GM12878 (cell line): ENCODE data around the gene B4GALT3. TPM values are rescaled to one million over a fixed set of nuclear protein-coding genes. Genes with fewer than 3 reads are reported as not detected.
"Not testable (repeated sequence)": the region's sequence is repeated elsewhere in the genome, so short reads cannot be mapped to it uniquely, and the experiment has no call there.

ENCODE experiments used
- ATAC-seq: fragments of 200-7000 bp; cut with Tn5 transposase; 3 replicates; pipeline ENCODE4 v1.9.1; 2020; ENCODE audit warnings: mild to moderate bottlenecking, moderate library complexity
- BruUV-seq: library from RNA; stranded (reverse); fragments of 400-500 nt; replicated peaks from 2 replicates; lab custom pipeline; 2021; lab: Mats Ljungman, UMichigan
- CTCF ChIA-PET: fragments of 300-600 bp; sonication (Branson Sonifier 250); formaldehyde crosslinking; extraction: SDS; loops from one replicate; lab custom pipeline; 2021; ENCODE audit warnings: inconsistent platforms; lab: Yijun Ruan, JAX
- POLR2A ChIA-PET: fragments of 350-600 bp; formaldehyde crosslinking; extraction: SDS; loops from one replicate; lab custom pipeline; 2021; ENCODE audit warnings: inconsistent platforms; lab: Charles Lee
- RAD21 ChIA-PET: fragments of 300-600 bp; sonication (Branson Sonifier 250); formaldehyde crosslinking; loops from one replicate; lab custom pipeline; 2023; ENCODE audit warnings: antibody characterized with exemption; ENCODE audit not compliant: unreplicated experiment; lab: Charles Lee
- SMC1A ChIA-PET: fragments of 300-600 bp; sonication (Branson Sonifier 250); formaldehyde crosslinking; loops from one replicate; lab custom pipeline; 2023; ENCODE audit not compliant: unreplicated experiment, uncharacterized antibody; lab: Charles Lee
- DNase-seq: peaks from one replicate; pipeline ENCODE4 v3.0.0-alpha.2; 2011; ENCODE audit warnings: low read depth, low spot score
- FAIRE-seq: peaks from 3 replicates; lab custom pipeline; 2011; peaks lifted over from hg19 to GRCh38; lab: Jason Lieb, UNC
- H2AFZ ChIP-seq: 2 replicates; pipeline ENCODE4 v1.6.0; 2011; ENCODE audit warnings: low read depth, low read length, control low read depth; ENCODE audit not compliant: control insufficient read depth
- H3K27ac ChIP-seq: 2 replicates; pipeline ENCODE4 v1.5.1; 2011; ENCODE audit warnings: control low read depth; ENCODE audit not compliant: control insufficient read depth, insufficient read depth
- H3K27me3 ChIP-seq, 2 experiments: replicated peaks in 1 of 2; 2 replicates each; pipeline versions ENCODE4 v1.6.0 to v1.6.1; 2011; ENCODE audit warnings: low read length in 1 of 2; ENCODE audit not compliant: control insufficient read depth in 2 of 2, insufficient read depth in 2 of 2
- H3K36me3 ChIP-seq, 2 experiments: 2 replicates each; pipeline ENCODE4 v1.5.1; 2011; ENCODE audit warnings: low read length in 1 of 2; ENCODE audit not compliant: control insufficient read depth in 2 of 2, insufficient read depth in 2 of 2
- H3K4me1 ChIP-seq: 2 replicates; pipeline ENCODE4 v1.6.1; 2011; ENCODE audit warnings: mild to moderate bottlenecking, low read length, moderate library complexity, mixed read lengths; ENCODE audit not compliant: control insufficient read depth, insufficient read depth
- H3K4me2 ChIP-seq: 2 replicates; pipeline ENCODE4 v1.6.0; 2011; ENCODE audit warnings: control low read depth; ENCODE audit not compliant: control insufficient read depth, insufficient read depth
- H3K4me3 ChIP-seq: fragments of 200-600 bp; sonication (generic); 2 replicates; pipeline ENCODE4 v1.5.1; 2016
- H3K79me2 ChIP-seq: 2 replicates; pipeline ENCODE4 v1.6.0; 2011; ENCODE audit warnings: low read length; ENCODE audit not compliant: control insufficient read depth, insufficient read depth
- H3K9ac ChIP-seq: 2 replicates; pipeline ENCODE4 v1.8.0; 2011; ENCODE audit warnings: low read length, control low read depth, mixed read lengths; ENCODE audit not compliant: control insufficient read depth, insufficient read depth
- H3K9me3 ChIP-seq: replicated peaks from 3 replicates; pipeline ENCODE4 v1.5.1; 2011; ENCODE audit warnings: mild to moderate bottlenecking, low read length; ENCODE audit not compliant: control insufficient read depth, insufficient read depth
- H4K20me1 ChIP-seq: 2 replicates; pipeline ENCODE4 v1.6.0; 2011; ENCODE audit not compliant: control insufficient read depth, insufficient read depth
- CBX3 ChIP-seq: fragments of 200-600 bp; sonication (generic); IDR thresholded peaks from 2 replicates; pipeline ENCODE4 v1.6.1; 2016; ENCODE audit warnings: low read depth, borderline replicate concordance
- CHD2 ChIP-seq: IDR thresholded peaks from 2 replicates; pipeline ENCODE4 v1.6.1; 2011; ENCODE audit warnings: low read depth, low read length, improper control_type of control experiment, borderline replicate concordance
- IRF4 ChIP-seq: IDR thresholded peaks from 2 replicates; pipeline ENCODE4 v1.6.1; 2011; ENCODE audit warnings: low read depth, low read length
- WGBS: methylation state at CpG from one replicate; pipeline ENCODE4 v1.1.6; 2016; ENCODE audit warnings: low lambda C conversion rate; ENCODE audit not compliant: insufficient replicate concordance, insufficient coverage; ENCODE audit errors: missing lambda C conversion rate; 5-methylcytosine and 5-hydroxymethylcytosine counted together
- in situ Hi-C: fragments of 300-500 bp; cut with MboI; formaldehyde crosslinking; loops from 9 replicates; pipeline ENCODE4 v1.14.3; 2018; ENCODE audit warnings: mixed read lengths
- intact Hi-C: fragments of 100-400 bp; cut with micrococcal nuclease; formaldehyde crosslinking; loops from one replicate; pipeline ENCODE4 v1.14.2; 2022; ENCODE audit not compliant: unreplicated experiment
- polyA plus RNA-seq, 11 experiments: library from polyadenylated mRNA; depleted of rRNA in 4 of 11; unstranded in 6 of 11; stranded (reverse) in 5 of 11; fragments of >200 nt; fragmentation: Nextera tagmentation in 4 of 11; fragmentation: Illumina TruSeq in 1 of 11; extraction: Ambion mirVana in 4 of 11; extraction: Trizol in 1 of 11; gene quantifications; 1 replicate in 1 of 11; 2 replicates in 10 of 11; pipeline versions ENCODE4 v1.2.1 to v1.2.3, GENCODE V29; 2011 to 2016; ENCODE audit warnings: inconsistent platforms in 2 of 11, missing spikeins in 2 of 11, low read depth in 1 of 11
- total RNA-seq, 4 experiments: library from RNA; depleted of rRNA in 3 of 4; stranded (reverse); fragments of >200 nt in 3 of 4; fragmentation: Illumina TruSeq in 1 of 4; extraction: Trizol in 1 of 4; gene quantifications; 2 replicates each; pipeline versions ENCODE4 v1.2.1 to v1.2.3, GENCODE V29; 2013 to 2021

Gene B4GALT3
- total and polyA plus RNA-seq, 10 of the 15 experiments (the other 5 are each of a cell fraction or from before 2014, with no cell fraction given), result 27.1 to 58.9 (median 42.6) TPM

GRCh38 chr1:161224695-161225087 is 47.4 kb upstream of the B4GALT3 start:
- not testable (repeated sequence) for H3K9me3 ChIP-seq, H3K36me3 ChIP-seq, BruUV-seq, DNase-seq, ATAC-seq, H2AFZ ChIP-seq, H3K27me3 ChIP-seq, H3K79me2 ChIP-seq, H3K9ac ChIP-seq, H3K4me3 ChIP-seq, H3K27ac ChIP-seq, H3K4me2 ChIP-seq, FAIRE-seq, H4K20me1 ChIP-seq
- SMC1A ChIA-PET, result interaction anchor here (1.4 to 5.5 kb wide), 9 partner anchors 13 to 162 kb away, joined by 5 to 72 read pairs (median 42); partner anchors contain the start of gene NDUFS2
- CTCF ChIA-PET, result interaction anchor here (0.5 to 17.1 kb wide), 12 partner anchors 8 to 176 kb away, joined by 3 to 385 read pairs (median 46); partner anchors contain the start of genes CFAP126, FCER1G, NDUFS2 and PPOX
- in situ Hi-C loops, result loop anchor here (5.0 kb wide), 2 partner anchors 68 to 158 kb away; no protein-coding TSS in a partner anchor
- POLR2A ChIA-PET, result interaction anchor here (0.9 to 1.1 kb wide), 4 partner anchors 19 to 180 kb away, joined by 3 to 4 read pairs (median 3); no protein-coding TSS in a partner anchor
- RAD21 ChIA-PET, result interaction anchor here (0.6 to 5.0 kb wide), 8 partner anchors 15 to 155 kb away, joined by 3 to 72 read pairs (median 12); partner anchors contain the start of genes ADAMTS4, ARHGAP30, NDUFS2 and PPOX
- H3K4me1 ChIP-seq, result peaks cover 19% of the 10 kb centered on the region
- WGBS, result 55% methylated on average over 13 of the region's 13 CpGs
- intact Hi-C loops, result loop anchor here (1.0 to 5.0 kb wide), 3 partner anchors 22 to 83 kb away; partner anchors contain the start of genes MPZ and NDUFS2

GRCh38 chr1:161223805-161224694 is 46.7 kb upstream of the B4GALT3 start:
- ChIA-PET POLR2A (interaction anchor here (0.9 to 1.0 kb wide), 2 partner anchors 19 to 90 kb away, joined by 3 to 4 read pairs; no protein-coding TSS in a partner anchor), SMC1A (interaction anchor here (0.9 to 5.5 kb wide), 10 partner anchors 9 to 158 kb away, joined by 3 to 72 read pairs (median 13); partner anchors contain the start of genes FCER1G and NDUFS2), RAD21 (interaction anchor here (0.5 to 5.0 kb wide), 6 partner anchors 14 to 155 kb away, joined by 3 to 72 read pairs (median 19); partner anchors contain the start of genes ADAMTS4, ARHGAP30 and NDUFS2), CTCF (interaction anchor here (0.9 to 17.1 kb wide), 9 partner anchors 17 to 158 kb away, joined by 3 to 385 read pairs (median 59); partner anchors contain the start of genes CFAP126, NDUFS2 and PPOX)
- Histone ChIP-seq H3K4me2 (no peak overlapping the region), H3K4me3 (no peak overlapping the region), H2AFZ (no peak overlapping the region), H3K79me2 (peaks cover 10% of the 10 kb centered on the region), H3K9ac (no peak overlapping the region), H3K4me1 (peaks cover 19% of the 10 kb centered on the region), H3K36me3 (peaks cover 0 to 1% of the 10 kb centered on the region in 2 experiments; a peak in 2 of 4 replicates), H3K27me3 (no peaks in the 10 kb centered on the region), H4K20me1 (no peaks in the 10 kb centered on the region), H3K27ac (no peak overlapping the region), H3K9me3 (no peaks in the 10 kb centered on the region)
- DNase-seq, result no peak
- no TSS peak for BruUV-seq
- no peak for FAIRE-seq
- intact Hi-C loops (loop anchor here (2.0 kb wide), 1 partner anchor 21 kb away; the partner anchor contains the start of gene NDUFS2), in situ Hi-C loops (no loop called here)
- 85% methylated on average over 7 of the region's 7 CpGs for WGBS
- TF ChIP-seq CHD2 (no peak), CBX3 (no peak), IRF4 (no peak)
- no peak for ATAC-seq
